Measurements from ENCODE around the gene ANKRD52. TPM values are rescaled to one million over a fixed set of nuclear protein-coding genes. Genes with fewer than 3 reads are reported as not detected.

The ANKRD52 gene
- total RNA-seq, 1 donor from 2014 or later, result 64.6 TPM

Other genes with a start within 250 kb of the ANKRD52 start
- gene IKZF4, start 237.3 kb downstream of the ANKRD52 start, total RNA-seq, result 8.2 TPM
- gene RPS26, start 216.5 kb downstream of the ANKRD52 start, total RNA-seq, result 34.0 TPM
- gene ERBB3, start 178.2 kb downstream of the ANKRD52 start, total RNA-seq, result 228 TPM
- gene PA2G4, start 153.8 kb downstream of the ANKRD52 start, total RNA-seq, result 64.9 TPM
- 2,534 TPM for gene RPL41, start 141.8 kb downstream of the ANKRD52 start, total RNA-seq
- 5.4 TPM for gene ZC3H10, start 140.1 kb downstream of the ANKRD52 start, total RNA-seq
- gene ESYT1, start 130.1 kb downstream of the ANKRD52 start, total RNA-seq, result 111 TPM
- gene MYL6B, start 105.8 kb downstream of the ANKRD52 start, total RNA-seq, result 53.7 TPM
- gene MYL6, start 100.0 kb downstream of the ANKRD52 start, total RNA-seq, result 1,918 TPM
- gene SMARCC2, start 68.9 kb downstream of the ANKRD52 start, total RNA-seq, result 115 TPM
- 57.2 TPM for gene RNF41, start 36.5 kb downstream of the ANKRD52 start, total RNA-seq
- 39.2 TPM for gene NABP2, start 34.0 kb downstream of the ANKRD52 start, total RNA-seq
- gene SLC39A5, start 28.3 kb downstream of the ANKRD52 start, total RNA-seq, result 49.9 TPM
- 10.7 TPM for gene COQ10A, start 8.6 kb upstream of the ANKRD52 start, total RNA-seq
- gene CS, start 41.9 kb upstream of the ANKRD52 start, total RNA-seq, result 156 TPM
- 140 TPM for gene CNPY2, start 57.6 kb upstream of the ANKRD52 start, total RNA-seq
- gene PAN2, start 75.6 kb upstream of the ANKRD52 start, total RNA-seq, result 114 TPM
- gene IL23A, start 80.5 kb upstream of the ANKRD52 start, total RNA-seq, result 0.49 TPM
- 125 TPM for gene STAT2, start 101.7 kb upstream of the ANKRD52 start, total RNA-seq
- gene APOF, start 104.5 kb upstream of the ANKRD52 start, total RNA-seq, result 0.20 TPM
- gene TIMELESS, start 191.0 kb upstream of the ANKRD52 start, total RNA-seq, result 13.0 TPM
- not detected for gene MIP, start 196.3 kb upstream of the ANKRD52 start, total RNA-seq
- 4.0 TPM for gene SPRYD4, start 210.2 kb upstream of the ANKRD52 start, total RNA-seq
- gene GLS2, start 229.8 kb upstream of the ANKRD52 start, total RNA-seq, result 1.8 TPM

Data from mucosa of gallbladder (tissue), 1 donor.